WTC11 (cell line): ENCODE measurements around the gene FUT7. TPM values are rescaled to one million over a fixed set of nuclear protein-coding genes. Genes with fewer than 3 reads are reported as not detected.

Experiments used
- ATAC-seq: fragments of 200-7000 bp; cut with Tn5 transposase; 2 replicates; pipeline ENCODE4 v1.10.0; 2021; ENCODE audit warnings: mild to moderate bottlenecking, moderate library complexity
- CTCF ChIA-PET: fragments of 300-600 bp; sonication (Branson Sonifier 250); formaldehyde crosslinking; loops from one replicate; lab custom pipeline; 2021; ENCODE audit warnings: antibody characterized with exemption; lab: Charles Lee
- POLR2A ChIA-PET: fragments of 350-600 bp; sonication (Branson Sonifier 250); formaldehyde crosslinking; loops from one replicate; lab custom pipeline; 2021; ENCODE audit warnings: antibody characterized with exemption; lab: Charles Lee
- DNase-seq: peaks from one replicate; pipeline ENCODE4 v3.0.0; 2021; ENCODE audit warnings: low spot score
- H3K27ac Mint-ChIP-seq: 2 replicates; pipeline ENCODE4 v1.8.0; 2021; ENCODE audit warnings: mixed read lengths
- H3K27me3 Mint-ChIP-seq: 2 replicates; pipeline ENCODE4 v1.8.0; 2021; ENCODE audit warnings: low read depth, mild to moderate bottlenecking, moderate library complexity, mixed read lengths
- H3K36me3 Mint-ChIP-seq: 2 replicates; pipeline ENCODE4 v1.8.0; 2021; ENCODE audit warnings: mixed read lengths
- H3K4me1 Mint-ChIP-seq: 2 replicates; pipeline ENCODE4 v1.8.0; 2022; ENCODE audit warnings: mixed read lengths
- H3K4me3 Mint-ChIP-seq: 2 replicates; pipeline ENCODE4 v1.8.0; 2021; ENCODE audit warnings: mild to moderate bottlenecking, moderate library complexity, mixed read lengths
- H3K9me3 Mint-ChIP-seq: 2 replicates; pipeline ENCODE4 v1.8.0; 2021; ENCODE audit warnings: mixed read lengths
- HMGA2 ChIP-seq: fragments of 250-450 bp; sonication (Bioruptor Pico); IDR thresholded peaks from 2 replicates; pipeline ENCODE4 v1.4.0; 2021; ENCODE audit warnings: mild to moderate bottlenecking, moderate library complexity
- HMGXB4 ChIP-seq: sonication (generic); formaldehyde crosslinking; IDR thresholded peaks from 2 replicates; pipeline ENCODE4 v1.8.1; 2023; ENCODE audit warnings: mild to moderate bottlenecking, moderate library complexity, missing genetic modification reagents
- JAZF1 ChIP-seq: fragments of 250-450 bp; sonication (Bioruptor Pico); IDR thresholded peaks from 2 replicates; pipeline ENCODE4 v1.9.0; 2021; ENCODE audit warnings: moderate library complexity, mild to moderate bottlenecking, inconsistent platforms
- SMAD3 ChIP-seq: sonication (generic); formaldehyde crosslinking; IDR thresholded peaks from 2 replicates; pipeline ENCODE4 v1.8.0; 2022; ENCODE audit warnings: missing genetic modification reagents, mild to moderate bottlenecking, borderline replicate concordance
- SOX15 ChIP-seq: fragments of 250-450 bp; sonication (Bioruptor Pico); IDR thresholded peaks from 2 replicates; pipeline ENCODE4 v1.9.0; 2021; ENCODE audit warnings: mild to moderate bottlenecking
- ZNF121 ChIP-seq: sonication (generic); formaldehyde crosslinking; IDR thresholded peaks from 2 replicates; pipeline ENCODE4 v1.8.0; 2023; ENCODE audit warnings: missing genetic modification reagents
- ZNF671 ChIP-seq: fragments of 250-450 bp; sonication (Bioruptor Pico); IDR thresholded peaks from 2 replicates; pipeline ENCODE4 v1.8.0; 2021; ENCODE audit warnings: mild to moderate bottlenecking
- total RNA-seq: library from RNA; stranded (reverse); gene quantifications from 3 replicates; pipeline ENCODE4 v1.2.3, GENCODE V29; 2021
- TF ChIP-seq, protein P1 (sequence below): sonication (generic); formaldehyde crosslinking; IDR thresholded peaks from 2 replicates; pipeline ENCODE4 v1.8.0; 2022; ENCODE audit warnings: missing genetic modification reagents
- TF ChIP-seq, protein P2 (sequence below): fragments of 250-450 bp; sonication (Bioruptor Pico); conservative IDR thresholded peaks from 2 replicates; pipeline ENCODE4 v1.9.0; 2021; ENCODE audit warnings: mild to moderate bottlenecking
- TF ChIP-seq, protein P3 (sequence below): fragments of 200-600 bp; IDR thresholded peaks from 2 replicates; pipeline ENCODE4 v1.8.0; 2022; ENCODE audit warnings: antibody characterized with exemption
- TF ChIP-seq, protein P4 (sequence below): sonication (generic); formaldehyde crosslinking; IDR thresholded peaks from 2 replicates; pipeline ENCODE4 v1.8.0; 2022; ENCODE audit warnings: mild to moderate bottlenecking, missing genetic modification reagents
- TF ChIP-seq, protein P5 (sequence below): sonication (generic); formaldehyde crosslinking; IDR thresholded peaks from 2 replicates; pipeline ENCODE4 v1.8.0; 2023; ENCODE audit warnings: missing genetic modification reagents

Gene FUT7
- total RNA-seq, 1 experiment from 2014 or later = not detected

- ATAC-seq (peak; percentile 74), DNase-seq (peak; percentile 95)
- Mint-ChIP-seq H3K36me3 (no peaks in the 10 kb centered on the region), H3K4me3 (peak overlapping the region; percentile 58), H3K4me1 (0 out of 2 replicates have a peak, but pooled peaks cover 2% of the 10 kb centered on the region), H3K9me3 (no peaks in the 10 kb centered on the region), H3K27me3 (peaks cover 17% of the 10 kb centered on the region)
- ChIA-PET POLR2A (interaction anchor here (1.6 kb wide), 1 partner anchor 194 kb away, joined by 3 read pairs; no protein-coding TSS in a partner anchor), CTCF (interaction anchor here (0.6 to 4.1 kb wide), 98 partner anchors 9 to 430 kb away, joined by 3 to 58 read pairs (median 6); partner anchors contain the start of genes AJM1, CCDC183, CLIC3 and CYSRT1)
- peak; percentile 54; the same call in 1 of the 2 replicates for TF ChIP-seq ZNF121 (CRISPR knock-in tag)
- TF ChIP-seq, protein P1, sequence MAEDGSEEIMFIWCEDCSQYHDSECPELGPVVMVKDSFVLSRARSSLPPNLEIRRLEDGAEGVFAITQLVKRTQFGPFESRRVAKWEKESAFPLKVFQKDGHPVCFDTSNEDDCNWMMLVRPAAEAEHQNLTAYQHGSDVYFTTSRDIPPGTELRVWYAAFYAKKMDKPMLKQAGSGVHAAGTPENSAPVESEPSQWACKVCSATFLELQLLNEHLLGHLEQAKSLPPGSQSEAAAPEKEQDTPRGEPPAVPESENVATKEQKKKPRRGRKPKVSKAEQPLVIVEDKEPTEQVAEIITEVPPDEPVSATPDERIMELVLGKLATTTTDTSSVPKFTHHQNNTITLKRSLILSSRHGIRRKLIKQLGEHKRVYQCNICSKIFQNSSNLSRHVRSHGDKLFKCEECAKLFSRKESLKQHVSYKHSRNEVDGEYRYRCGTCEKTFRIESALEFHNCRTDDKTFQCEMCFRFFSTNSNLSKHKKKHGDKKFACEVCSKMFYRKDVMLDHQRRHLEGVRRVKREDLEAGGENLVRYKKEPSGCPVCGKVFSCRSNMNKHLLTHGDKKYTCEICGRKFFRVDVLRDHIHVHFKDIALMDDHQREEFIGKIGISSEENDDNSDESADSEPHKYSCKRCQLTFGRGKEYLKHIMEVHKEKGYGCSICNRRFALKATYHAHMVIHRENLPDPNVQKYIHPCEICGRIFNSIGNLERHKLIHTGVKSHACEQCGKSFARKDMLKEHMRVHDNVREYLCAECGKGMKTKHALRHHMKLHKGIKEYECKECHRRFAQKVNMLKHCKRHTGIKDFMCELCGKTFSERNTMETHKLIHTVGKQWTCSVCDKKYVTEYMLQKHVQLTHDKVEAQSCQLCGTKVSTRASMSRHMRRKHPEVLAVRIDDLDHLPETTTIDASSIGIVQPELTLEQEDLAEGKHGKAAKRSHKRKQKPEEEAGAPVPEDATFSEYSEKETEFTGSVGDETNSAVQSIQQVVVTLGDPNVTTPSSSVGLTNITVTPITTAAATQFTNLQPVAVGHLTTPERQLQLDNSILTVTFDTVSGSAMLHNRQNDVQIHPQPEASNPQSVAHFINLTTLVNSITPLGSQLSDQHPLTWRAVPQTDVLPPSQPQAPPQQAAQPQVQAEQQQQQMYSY = 0 out of 2 replicates have a peak, but pooled peaks have one; percentile 5
- TF ChIP-seq SOX15 (CRISPR knock-in tag) = no peak
- no peak for TF ChIP-seq HMGA2 (CRISPR knock-in tag)
- no peak for TF ChIP-seq ZNF671 (CRISPR knock-in tag)
- TF ChIP-seq SMAD3 = no peak
- TF ChIP-seq, protein P2, sequence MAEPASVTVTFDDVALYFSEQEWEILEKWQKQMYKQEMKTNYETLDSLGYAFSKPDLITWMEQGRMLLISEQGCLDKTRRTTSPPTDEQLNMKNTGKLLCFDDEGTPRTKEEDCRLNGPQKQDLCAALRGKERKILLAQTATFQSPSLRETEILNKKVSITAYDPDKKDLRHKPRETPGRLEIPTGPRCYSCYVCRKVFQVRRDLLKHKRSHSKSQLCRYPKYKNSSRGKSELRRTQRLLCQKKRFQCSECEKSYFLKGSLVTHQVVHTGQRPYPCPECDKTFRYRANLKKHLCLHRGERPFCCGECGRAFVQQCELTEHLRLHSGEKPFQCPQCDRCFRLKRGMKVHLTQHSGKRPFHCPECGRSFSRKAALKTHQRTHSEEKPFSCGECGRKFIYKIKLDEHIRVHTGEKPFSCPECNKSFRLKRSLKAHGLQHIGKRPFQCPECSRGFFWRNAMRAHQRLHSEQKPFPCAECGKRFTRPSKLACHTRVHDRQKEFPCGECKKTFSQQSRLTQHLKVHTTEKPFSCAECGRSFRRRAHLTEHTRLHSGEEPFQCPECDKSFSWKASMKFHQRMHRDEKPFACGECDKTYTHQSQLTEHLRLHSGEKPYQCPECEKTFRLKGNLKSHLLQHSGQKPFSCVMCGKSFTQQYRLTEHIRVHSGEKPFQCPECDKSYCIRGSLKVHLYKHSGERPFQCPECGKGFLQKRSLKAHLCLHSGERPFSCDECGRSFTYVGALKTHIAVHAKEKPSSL = no peak
- TF ChIP-seq, protein P3, sequence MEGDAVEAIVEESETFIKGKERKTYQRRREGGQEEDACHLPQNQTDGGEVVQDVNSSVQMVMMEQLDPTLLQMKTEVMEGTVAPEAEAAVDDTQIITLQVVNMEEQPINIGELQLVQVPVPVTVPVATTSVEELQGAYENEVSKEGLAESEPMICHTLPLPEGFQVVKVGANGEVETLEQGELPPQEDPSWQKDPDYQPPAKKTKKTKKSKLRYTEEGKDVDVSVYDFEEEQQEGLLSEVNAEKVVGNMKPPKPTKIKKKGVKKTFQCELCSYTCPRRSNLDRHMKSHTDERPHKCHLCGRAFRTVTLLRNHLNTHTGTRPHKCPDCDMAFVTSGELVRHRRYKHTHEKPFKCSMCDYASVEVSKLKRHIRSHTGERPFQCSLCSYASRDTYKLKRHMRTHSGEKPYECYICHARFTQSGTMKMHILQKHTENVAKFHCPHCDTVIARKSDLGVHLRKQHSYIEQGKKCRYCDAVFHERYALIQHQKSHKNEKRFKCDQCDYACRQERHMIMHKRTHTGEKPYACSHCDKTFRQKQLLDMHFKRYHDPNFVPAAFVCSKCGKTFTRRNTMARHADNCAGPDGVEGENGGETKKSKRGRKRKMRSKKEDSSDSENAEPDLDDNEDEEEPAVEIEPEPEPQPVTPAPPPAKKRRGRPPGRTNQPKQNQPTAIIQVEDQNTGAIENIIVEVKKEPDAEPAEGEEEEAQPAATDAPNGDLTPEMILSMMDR = peak; percentile 84
- TF ChIP-seq, protein P4, sequence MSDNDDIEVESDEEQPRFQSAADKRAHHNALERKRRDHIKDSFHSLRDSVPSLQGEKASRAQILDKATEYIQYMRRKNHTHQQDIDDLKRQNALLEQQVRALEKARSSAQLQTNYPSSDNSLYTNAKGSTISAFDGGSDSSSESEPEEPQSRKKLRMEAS (CRISPR knock-in tag) = no peak; the same call in 1 of the 2 replicates
- TF ChIP-seq HMGXB4 (CRISPR knock-in tag) = peak; percentile 7; the same call in 1 of the 2 replicates
- TF ChIP-seq JAZF1 (CRISPR knock-in tag) = no peak
- TF ChIP-seq, protein P5, sequence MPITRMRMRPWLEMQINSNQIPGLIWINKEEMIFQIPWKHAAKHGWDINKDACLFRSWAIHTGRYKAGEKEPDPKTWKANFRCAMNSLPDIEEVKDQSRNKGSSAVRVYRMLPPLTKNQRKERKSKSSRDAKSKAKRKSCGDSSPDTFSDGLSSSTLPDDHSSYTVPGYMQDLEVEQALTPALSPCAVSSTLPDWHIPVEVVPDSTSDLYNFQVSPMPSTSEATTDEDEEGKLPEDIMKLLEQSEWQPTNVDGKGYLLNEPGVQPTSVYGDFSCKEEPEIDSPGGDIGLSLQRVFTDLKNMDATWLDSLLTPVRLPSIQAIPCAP (CRISPR knock-in tag) = no peak
- TF ChIP-seq, all 79 proteins: peak for 4
- H3K27ac Mint-ChIP-seq = no peak overlapping the region; the same call in 1 of the 2 replicates
These were observed 2.6 kb downstream of the FUT7 start for GRCh38 chr9:137029058-137029936.
